Thymus (tissue), 11 donors: ENCODE data around the gene ILRUN. TPM values are rescaled to one million over a fixed set of nuclear protein-coding genes. Genes with fewer than 3 reads are reported as not detected.
"Not testable (repeated sequence)": the region's sequence is repeated elsewhere in the genome, so short reads cannot be mapped to it uniquely, and the experiment has no call there.

ENCODE experiments used
- DNase-seq, 9 donors: peaks; one replicate each; pipeline ENCODE4 v3.0.0-alpha.2; 2013; ENCODE audit warnings: low spot score in 9 of 9, low read depth in 6 of 9, missing footprints in 1 of 9
- H3K27ac ChIP-seq, 2 donors: one replicate each; pipeline ENCODE4 v1.5.1; 2013; ENCODE audit warnings: control low read depth in 1 of 2, low read depth in 1 of 2, low read length in 1 of 2, mild to moderate bottlenecking in 1 of 2, moderate library complexity in 1 of 2
- H3K27me3 ChIP-seq, 2 donors: one replicate each; pipeline ENCODE4 v1.5.1; 2013; ENCODE audit warnings: low read length in 1 of 2; ENCODE audit not compliant: control insufficient read depth in 2 of 2, insufficient read depth in 1 of 2
- H3K36me3 ChIP-seq, 2 donors: one replicate each; pipeline ENCODE4 v1.5.1; 2013; ENCODE audit warnings: low read length in 1 of 2, mild to moderate bottlenecking in 1 of 2, moderate library complexity in 1 of 2; ENCODE audit not compliant: control insufficient read depth in 2 of 2, insufficient read depth in 2 of 2
- H3K4me1 ChIP-seq, 2 donors: one replicate each; pipeline ENCODE4 v1.5.1; 2013; ENCODE audit warnings: low read length in 2 of 2; ENCODE audit not compliant: control insufficient read depth in 2 of 2, insufficient read depth in 2 of 2
- H3K4me3 ChIP-seq, 2 donors: one replicate each; pipeline ENCODE4 v1.5.1; 2013; ENCODE audit warnings: low read length in 2 of 2, control low read depth in 1 of 2, mild to moderate bottlenecking in 1 of 2
- H3K9me3 ChIP-seq, 2 donors: one replicate each; pipeline ENCODE4 v1.5.1; 2013; ENCODE audit warnings: low read length in 1 of 2, mild to moderate bottlenecking in 1 of 2; ENCODE audit not compliant: control insufficient read depth in 2 of 2, insufficient read depth in 1 of 2
- WGBS: extraction: QIAGEN DNeasy Blood & Tissue Kit; methylation state at CpG from one replicate; pipeline ENCODE4 v1.1.7; 2013; 5-methylcytosine and 5-hydroxymethylcytosine counted together
- polyA plus RNA-seq: library from polyadenylated mRNA; stranded (reverse); fragments of 200-250 nt; gene quantifications from one replicate; pipeline ENCODE4 v1.2.3, GENCODE V29; 2013
- total RNA-seq: library from RNA; stranded (reverse); fragments of 120-200 nt; gene quantifications from one replicate; pipeline ENCODE4 v1.2.4, GENCODE V29; 2013
- donor health status: healthy.

ILRUN gene
- total and polyA plus RNA-seq, 2 donors: 17.4 to 35.5 TPM

DNA sequence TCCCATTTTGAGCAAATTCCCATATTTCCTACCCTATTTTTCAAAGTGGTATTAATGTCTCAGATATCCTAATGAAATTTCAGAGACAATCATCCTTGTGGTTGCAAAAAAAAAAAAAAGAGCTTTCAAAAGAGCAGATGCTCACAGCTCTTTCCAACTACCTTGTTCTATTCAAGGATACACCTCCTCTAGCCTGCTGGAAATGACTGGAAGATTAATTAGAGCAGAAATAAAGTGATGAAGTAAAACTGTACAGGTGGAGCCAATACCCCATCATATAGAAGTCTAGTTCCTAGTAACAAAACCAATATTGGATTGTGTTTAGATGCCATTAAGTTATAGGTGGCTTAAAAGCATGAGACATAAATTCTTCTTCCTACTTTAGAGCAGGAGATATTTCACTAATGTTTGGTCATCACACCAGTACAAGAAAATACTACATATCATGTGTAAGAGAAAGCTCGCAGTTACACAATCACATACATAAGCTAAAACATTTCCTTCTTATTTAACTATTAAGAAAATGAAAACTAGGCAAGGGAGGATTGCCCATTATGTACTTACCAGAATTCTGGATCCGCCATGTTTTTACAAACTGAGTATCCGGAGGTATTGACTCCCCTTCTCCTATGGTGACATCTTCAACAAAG, 42.4 kb downstream of the ILRUN start:
- peaks cover 18 to 29% of the 10 kb centered on the region in 2 donors for H3K4me1 ChIP-seq
- WGBS: 98% methylated on average over 3 of the region's 3 CpGs

DNA sequence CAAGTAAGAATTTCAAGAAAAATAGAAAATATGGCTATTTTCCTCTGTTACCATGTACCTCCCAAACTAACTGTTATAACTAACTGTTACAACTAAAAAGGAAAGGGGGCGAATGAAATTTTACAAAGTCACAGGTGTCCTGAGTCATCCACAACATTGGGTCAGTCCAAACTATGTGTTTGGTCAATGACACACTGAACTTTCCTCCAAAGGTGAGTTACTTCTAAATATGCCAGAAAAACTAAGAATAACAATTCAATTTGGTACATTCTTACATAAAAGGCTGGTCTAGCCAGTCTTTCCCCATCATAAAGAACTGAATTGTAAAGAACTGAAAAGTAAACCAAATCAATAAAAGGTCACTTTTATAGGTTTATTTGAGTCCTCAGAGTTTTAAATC, 44.3 kb downstream of the ILRUN start:
- H3K4me1 ChIP-seq: peaks cover 12 to 20% of the 10 kb centered on the region in 2 donors
- H3K4me3 ChIP-seq: no peak overlapping the region
- no peak for DNase-seq
- H3K27me3 ChIP-seq: no peaks in the 10 kb centered on the region
- H3K27ac ChIP-seq: no peak overlapping the region
- peaks cover 4 to 15% of the 10 kb centered on the region in 2 donors for H3K36me3 ChIP-seq
- 98% methylated on average over 1 of the region's 1 CpG for WGBS
- H3K9me3 ChIP-seq: no peaks in the 10 kb centered on the region

More for the DNA sequence above, 42.4 kb downstream of the ILRUN start:
- peaks cover 4 to 15% of the 10 kb centered on the region in 2 donors for H3K36me3 ChIP-seq
- no peak overlapping the region for H3K27ac ChIP-seq
- no peaks in the 10 kb centered on the region for H3K9me3 ChIP-seq
- DNase-seq: no peak
- H3K27me3 ChIP-seq: no peaks in the 10 kb centered on the region
- no peak overlapping the region for H3K4me3 ChIP-seq

DNA sequence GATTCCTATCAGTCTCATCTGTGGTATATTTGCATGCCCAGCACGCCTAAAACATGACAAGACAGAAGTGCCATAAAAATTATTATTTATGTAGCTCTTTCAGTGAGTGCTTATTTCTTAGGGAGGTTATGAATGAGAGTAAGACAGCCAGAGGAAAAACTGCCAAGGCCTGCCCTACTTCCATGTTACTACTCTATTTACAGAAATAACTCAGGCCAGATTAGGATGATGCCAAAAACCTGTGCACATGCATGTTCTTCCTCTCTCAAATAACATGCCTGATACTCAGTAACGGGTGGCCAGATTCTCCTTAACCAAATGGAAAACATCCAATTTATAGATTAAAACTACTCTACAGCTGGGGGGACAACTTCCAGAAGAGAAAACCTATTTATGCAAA, 45.7 kb downstream of the ILRUN start:
- WGBS: 95% methylated on average over 2 of the region's 2 CpGs
- Histone ChIP-seq H3K27me3 (no peaks in the 10 kb centered on the region), H3K4me3 (no peak overlapping the region), H3K9me3 (no peaks in the 10 kb centered on the region), H3K27ac (peak overlapping the region in 1 of 2 donors; percentile 34), H3K36me3 (peaks cover 7 to 20% of the 10 kb centered on the region in 2 donors), H3K4me1 (peaks cover 0 to 6% of the 10 kb centered on the region in 2 donors)
- no peak for DNase-seq

DNA sequence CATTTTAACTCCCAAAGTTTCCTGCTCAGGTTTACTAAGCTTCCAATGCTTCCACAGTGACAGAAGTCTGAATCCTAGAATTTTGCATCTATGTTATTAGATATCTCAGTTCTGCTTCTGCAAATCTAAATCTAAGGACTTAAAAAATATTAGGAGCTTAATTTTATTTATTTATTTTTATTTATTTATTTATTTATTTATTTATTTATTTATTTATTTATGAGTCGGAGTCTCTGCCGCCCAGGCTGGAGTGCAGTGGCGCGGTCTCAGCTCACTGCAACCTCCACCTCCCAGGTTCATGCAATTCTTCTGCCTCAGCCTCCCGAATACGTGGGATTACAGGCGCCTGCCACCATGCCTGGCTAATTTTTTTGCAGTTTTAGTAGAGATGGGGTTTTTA, 46.3 kb downstream of the ILRUN start:
- not testable (repeated sequence) for H3K27ac ChIP-seq, H3K4me3 ChIP-seq, H3K9me3 ChIP-seq, DNase-seq, H3K4me1 ChIP-seq, H3K27me3 ChIP-seq
- peaks cover 7 to 26% of the 10 kb centered on the region in 2 donors for H3K36me3 ChIP-seq
- WGBS: 98% methylated on average over 7 of the region's 7 CpGs

DNA sequence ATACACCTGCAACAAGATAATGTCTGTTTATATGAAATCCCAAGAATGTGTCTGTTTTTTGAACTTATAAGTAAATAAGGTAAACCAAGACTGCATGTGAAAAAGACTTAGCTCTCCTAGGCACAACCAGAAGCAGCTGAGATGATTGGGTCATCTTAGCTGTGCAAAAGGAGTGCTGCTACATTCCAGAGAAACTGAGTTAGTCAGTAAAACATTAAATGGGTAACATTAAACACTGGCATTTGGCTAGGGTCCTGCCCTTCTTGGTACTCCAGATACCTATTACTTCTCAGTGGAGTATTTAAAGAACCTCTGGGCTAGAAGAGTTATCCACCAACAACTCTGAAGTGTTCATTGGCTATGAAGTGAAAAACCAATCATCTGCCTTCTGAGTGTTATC, 47.8 kb downstream of the ILRUN start:
- Histone ChIP-seq H3K4me1 (peaks cover 0 to 5% of the 10 kb centered on the region in 2 donors), H3K27me3 (no peaks in the 10 kb centered on the region), H3K36me3 (peaks cover 7 to 34% of the 10 kb centered on the region in 2 donors), H3K4me3 (no peak overlapping the region), H3K9me3 (no peaks in the 10 kb centered on the region), H3K27ac (no peak overlapping the region)
- DNase-seq: no peak

Other genes with a start within 250 kb of the ILRUN start
- 1.7 TPM for gene PACSIN1, start 230.7 kb downstream of the ILRUN start, total RNA-seq
- gene PACSIN1, start 230.7 kb downstream of the ILRUN start, polyA plus RNA-seq: 1.2 TPM
- 0.14 TPM for gene SPDEF, start 140.4 kb downstream of the ILRUN start, total RNA-seq
- 0.55 TPM for gene SPDEF, start 140.4 kb downstream of the ILRUN start, polyA plus RNA-seq
- gene SNRPC, start 60.7 kb upstream of the ILRUN start, total RNA-seq: 142 TPM
- 100 TPM for gene SNRPC, start 60.7 kb upstream of the ILRUN start, polyA plus RNA-seq
- gene BLTP3A, start 95.3 kb upstream of the ILRUN start, total RNA-seq: 4.2 TPM
- 3.9 TPM for gene BLTP3A, start 95.3 kb upstream of the ILRUN start, polyA plus RNA-seq
- 34.8 TPM for gene TAF11, start 191.3 kb upstream of the ILRUN start, total RNA-seq
- 62.4 TPM for gene TAF11, start 191.3 kb upstream of the ILRUN start, polyA plus RNA-seq
- 6.9 TPM for gene ANKS1A, start 192.5 kb upstream of the ILRUN start, total RNA-seq
- gene ANKS1A, start 192.5 kb upstream of the ILRUN start, polyA plus RNA-seq: 7.7 TPM